ENCODE results near the gene IQGAP1. TPM values are rescaled to one million over a fixed set of nuclear protein-coding genes. Genes with fewer than 3 reads are reported as not detected.

The IQGAP1 gene
- total RNA-seq, 2 donors from 2014 or later, result 224 TPM

Other genes starting within 250 kb of the IQGAP1 start
- gene SEMA4B, start 186.9 kb upstream of the IQGAP1 start, total RNA-seq, result 10 to 100 TPM; 17.3 to 49.1 TPM
- gene CIB1, start 154.3 kb upstream of the IQGAP1 start, total RNA-seq, result 100 to 1,000 TPM; 128 to 163 TPM
- gene GDPGP1, start 154.0 kb upstream of the IQGAP1 start, total RNA-seq, result 1 to 10 TPM; 8.2 to 9.4 TPM
- 1 to 10 TPM in 1 of 2 donors, not detected in 1; 1.3 TPM for gene TTLL13, start 138.7 kb upstream of the IQGAP1 start, total RNA-seq
- 10 to 100 TPM; 22.4 to 31.1 TPM for gene NGRN, start 122.6 kb upstream of the IQGAP1 start, total RNA-seq
- under 1 TPM; 0.69 to 0.82 TPM for gene ZNF774, start 36.0 kb upstream of the IQGAP1 start, total RNA-seq
- 10 to 100 TPM; 50.6 to 61.0 TPM for gene CRTC3, start 141.7 kb downstream of the IQGAP1 start, total RNA-seq

All from activated T-helper 17 cell treated with anti-CD3 and anti-CD28 coated beads, Interleukin-2, amount 50 U/mL, for 72 hours (primary cell).